IMR-90 (cell line): ENCODE data around the gene RNF144A. TPM values are rescaled to one million over a fixed set of nuclear protein-coding genes. Genes with fewer than 3 reads are reported as not detected.

Source experiments
- ATAC-seq: fragments of 200-7000 bp; cut with Tn5 transposase; 2 replicates; pipeline ENCODE4 v1.9.1; 2020; ENCODE audit warnings: low read depth, mild to moderate bottlenecking, moderate library complexity
- BruUV-seq: library from RNA; stranded (reverse); fragments of 400-500 nt; replicated peaks from 2 replicates; lab custom pipeline; 2021; lab: Mats Ljungman, UMichigan
- CTCF ChIA-PET: fragments of 300-600 bp; formaldehyde crosslinking; extraction: SDS; loops from one replicate; lab custom pipeline; 2021; ENCODE audit warnings: antibody characterized with exemption; lab: Yijun Ruan, JAX
- POLR2A ChIA-PET: fragments of 300-600 bp; sonication (Branson Sonifier 250); formaldehyde crosslinking; loops from one replicate; lab custom pipeline; 2022; ENCODE audit warnings: antibody characterized with exemption; ENCODE audit not compliant: unreplicated experiment; lab: Charles Lee
- DNase-seq: peaks from one replicate; pipeline ENCODE4 v3.0.0; 2013
- H2AFZ ChIP-seq: replicated peaks from 2 replicates; pipeline ENCODE3; 2013; ENCODE audit warnings: low read length, mild to moderate bottlenecking; ENCODE audit not compliant: poor library complexity
- H2AK5ac ChIP-seq: 2 replicates; pipeline ENCODE4 v1.6.1; 2013; ENCODE audit warnings: low read depth, low read length, inconsistent platforms
- H2AK9ac ChIP-seq: replicated peaks from 2 replicates; pipeline ENCODE3; 2013; ENCODE audit warnings: mild to moderate bottlenecking, low read depth, low read length, moderate library complexity; ENCODE audit not compliant: poor library complexity
- H2BK120ac ChIP-seq: 2 replicates; pipeline ENCODE4 v1.6.1; 2013; ENCODE audit warnings: low read depth, low read length, inconsistent platforms
- H2BK15ac ChIP-seq: 3 replicates; pipeline ENCODE4 v1.6.1; 2013; ENCODE audit warnings: low read depth, low read length, inconsistent platforms
- H2BK20ac ChIP-seq: 2 replicates; pipeline ENCODE4 v1.6.1; 2013; ENCODE audit warnings: low read depth, mild to moderate bottlenecking, inconsistent platforms, low read length, moderate library complexity
- H2BK5ac ChIP-seq: 2 replicates; pipeline ENCODE4 v1.6.1; 2013; ENCODE audit warnings: mild to moderate bottlenecking, low read depth, low read length, inconsistent platforms; ENCODE audit not compliant: poor library complexity, severe bottlenecking
- H3K14ac ChIP-seq: replicated peaks from 2 replicates; pipeline ENCODE4 v1.6.1; 2013; ENCODE audit warnings: low read depth, low read length, inconsistent platforms
- H3K18ac ChIP-seq: 2 replicates; pipeline ENCODE4 v1.6.1; 2013; ENCODE audit warnings: low read depth, low read length, control low read depth
- H3K23ac ChIP-seq: 2 replicates; pipeline ENCODE4 v1.6.1; 2013; ENCODE audit warnings: low read depth, low read length, inconsistent platforms
- H3K27ac ChIP-seq: 2 replicates; pipeline ENCODE4 v1.5.1; 2013; ENCODE audit warnings: mild to moderate bottlenecking, control low read depth, low read length; ENCODE audit not compliant: insufficient read depth
- H3K27me3 ChIP-seq: 2 replicates; pipeline ENCODE4 v1.6.1; 2013; ENCODE audit warnings: low read length; ENCODE audit not compliant: control insufficient read depth, insufficient read depth
- H3K36me3 ChIP-seq: 2 replicates; pipeline ENCODE4 v1.6.1; 2013; ENCODE audit warnings: low read length, mixed read lengths; ENCODE audit not compliant: control insufficient read depth, insufficient read depth
- H3K4ac ChIP-seq: 2 replicates; pipeline ENCODE4 v1.6.1; 2013; ENCODE audit warnings: low read depth, low read length, inconsistent platforms
- H3K4me1 ChIP-seq: 2 replicates; pipeline ENCODE4 v1.6.1; 2013; ENCODE audit warnings: low read length, mixed read lengths; ENCODE audit not compliant: control insufficient read depth, insufficient read depth
- H3K4me2 ChIP-seq: 2 replicates; pipeline ENCODE4 v1.6.1; 2013; ENCODE audit warnings: low read depth, mild to moderate bottlenecking, control low read depth, low read length, moderate library complexity
- H3K4me3 ChIP-seq: 2 replicates; pipeline ENCODE4 v1.5.1; 2013; ENCODE audit warnings: low read depth, mild to moderate bottlenecking, control low read depth, low read length, moderate library complexity; ENCODE audit not compliant: insufficient read depth
- H3K56ac ChIP-seq: 2 replicates; pipeline ENCODE4 v1.6.1; 2013; ENCODE audit warnings: low read length, inconsistent platforms; ENCODE audit not compliant: insufficient read depth; ENCODE audit errors: extremely low read depth
- H3K79me1 ChIP-seq, 2 experiments: 2 replicates each; pipeline ENCODE4 v1.6.1; 2013; ENCODE audit warnings: low read length in 2 of 2, inconsistent platforms in 1 of 2, low read depth in 1 of 2
- H3K9ac ChIP-seq: 2 replicates; pipeline ENCODE4 v1.6.1; 2013; ENCODE audit warnings: low read depth, low read length, control low read depth
- H3K9me1 ChIP-seq: 2 replicates; pipeline ENCODE4 v1.6.1; 2013; ENCODE audit warnings: low read length, inconsistent platforms; ENCODE audit not compliant: insufficient read depth
- H3K9me3 ChIP-seq: 2 replicates; pipeline ENCODE4 v1.6.1; 2013; ENCODE audit warnings: low read length; ENCODE audit not compliant: control insufficient read depth, insufficient read depth
- H4K20me1 ChIP-seq: 2 replicates; pipeline ENCODE4 v1.6.1; 2013; ENCODE audit warnings: low read length, inconsistent platforms; ENCODE audit not compliant: insufficient read depth
- H4K5ac ChIP-seq: 2 replicates; pipeline ENCODE4 v1.6.1; 2013; ENCODE audit warnings: mild to moderate bottlenecking, low read depth, low read length, control low read depth
- H4K8ac ChIP-seq, 2 experiments: 2 replicates each; pipeline ENCODE4 v1.6.1; 2013; ENCODE audit warnings: low read depth in 2 of 2, low read length in 2 of 2, control low read depth in 1 of 2, inconsistent platforms in 1 of 2
- H4K91ac ChIP-seq: 2 replicates; pipeline ENCODE4 v1.6.1; 2013; ENCODE audit warnings: low read depth, low read length, inconsistent platforms; ENCODE audit not compliant: insufficient read depth
- BHLHE40 ChIP-seq: fragments of 150-350 bp; IDR thresholded peaks from 2 replicates; pipeline ENCODE4 v1.6.1; 2016; ENCODE audit warnings: mild to moderate bottlenecking, low read depth, low read length
- CEBPB ChIP-seq: IDR thresholded peaks from 2 replicates; pipeline ENCODE4 v1.6.1; 2012; ENCODE audit warnings: low read depth, low read length, improper control_type of control experiment
- CHD1 ChIP-seq: IDR thresholded peaks from 2 replicates; pipeline ENCODE4 v1.6.1; 2012; ENCODE audit warnings: low read depth, low read length, improper control_type of control experiment
- CTCF ChIP-seq: conservative IDR thresholded peaks from 2 replicates; pipeline ENCODE4 v1.5.1; 2012; ENCODE audit warnings: mild to moderate bottlenecking, low read depth, low read length, improper control_type of control experiment
- FOS ChIP-seq: fragments of 150-350 bp; IDR thresholded peaks from 2 replicates; pipeline ENCODE4 v1.6.1; 2016; ENCODE audit warnings: low read depth, low read length
- MAFK ChIP-seq: IDR thresholded peaks from 2 replicates; pipeline ENCODE4 v1.6.1; 2012; ENCODE audit warnings: low read depth, low read length, improper control_type of control experiment
- MAZ ChIP-seq: IDR thresholded peaks from 2 replicates; pipeline ENCODE4 v1.6.1; 2012; ENCODE audit warnings: low read depth, mild to moderate bottlenecking, low read length, improper control_type of control experiment, moderate library complexity, borderline replicate concordance
- MXI1 ChIP-seq: IDR thresholded peaks from 2 replicates; pipeline ENCODE4 v1.6.1; 2012; ENCODE audit warnings: low read depth, mild to moderate bottlenecking, low read length, moderate library complexity, borderline replicate concordance
- NFE2L2 ChIP-seq: fragments of 150-350 bp; IDR thresholded peaks from 2 replicates; pipeline ENCODE4 v1.6.1; 2016; ENCODE audit warnings: low read depth, mild to moderate bottlenecking, low read length
- RCOR1 ChIP-seq: IDR thresholded peaks from 2 replicates; pipeline ENCODE4 v1.6.1; 2012; ENCODE audit warnings: mild to moderate bottlenecking, low read length, improper control_type of control experiment; ENCODE audit not compliant: insufficient replicate concordance
- RFX5 ChIP-seq: IDR thresholded peaks from 2 replicates; pipeline ENCODE4 v1.8.0; 2012; ENCODE audit warnings: low read depth, mild to moderate bottlenecking, low read length, moderate library complexity
- SMC3 ChIP-seq: fragments of 150-350 bp; IDR thresholded peaks from 2 replicates; pipeline ENCODE4 v1.6.1; 2016; ENCODE audit warnings: low read depth, mild to moderate bottlenecking, antibody characterized with exemption, low read length, moderate library complexity
- USF2 ChIP-seq: fragments of 150-350 bp; IDR thresholded peaks from 2 replicates; pipeline ENCODE4 v1.6.1; 2017; ENCODE audit warnings: mild to moderate bottlenecking, antibody characterized with exemption, low read length, low read depth
- WGBS, 2 experiments: methylation state at CpG; one replicate each; pipeline versions ENCODE4 v1.1.5 to v1.1.7; 2013; ENCODE audit warnings: missing lambda C conversion rate in 2 of 2; ENCODE audit not compliant: insufficient read length in 1 of 2; ENCODE audit errors: extremely low coverage in 2 of 2; 5-methylcytosine and 5-hydroxymethylcytosine counted together
- dilution Hi-C: fragments of 300-500 bp; cut with HindIII; formaldehyde crosslinking; loops from one replicate; pipeline ENCODE4 v1.14.3; 2018; ENCODE audit warnings: low sequenced_read_pairs; ENCODE audit not compliant: unreplicated experiment
- in situ Hi-C: fragments of 300-500 bp; cut with MboI; formaldehyde crosslinking; loops from 3 replicates; pipeline ENCODE4 v1.14.3; 2019; ENCODE audit warnings: low sequenced_read_pairs, inconsistent platforms, mixed read lengths
- intact Hi-C: fragments of 100-400 bp; cut with micrococcal nuclease; formaldehyde crosslinking; loops from 2 replicates; pipeline ENCODE4 v1.10.0; 2022
- polyA plus RNA-seq, 3 experiments: library from polyadenylated mRNA; depleted of rRNA; stranded (reverse); fragments of >200 nt; gene quantifications; 2 replicates each; pipeline ENCODE4 v1.2.3, GENCODE V29; 2012; ENCODE audit warnings: low replicate concordance in 1 of 3
- total RNA-seq: library from RNA; depleted of rRNA; stranded (reverse); fragments of >200 nt; gene quantifications from 2 replicates; pipeline ENCODE4 v1.2.3, GENCODE V29; 2012

RNF144A gene
- total and polyA plus RNA-seq, 2 of the 4 experiments (the other 2 are of a cell fraction): 0.18 to 0.26 TPM

DNA sequence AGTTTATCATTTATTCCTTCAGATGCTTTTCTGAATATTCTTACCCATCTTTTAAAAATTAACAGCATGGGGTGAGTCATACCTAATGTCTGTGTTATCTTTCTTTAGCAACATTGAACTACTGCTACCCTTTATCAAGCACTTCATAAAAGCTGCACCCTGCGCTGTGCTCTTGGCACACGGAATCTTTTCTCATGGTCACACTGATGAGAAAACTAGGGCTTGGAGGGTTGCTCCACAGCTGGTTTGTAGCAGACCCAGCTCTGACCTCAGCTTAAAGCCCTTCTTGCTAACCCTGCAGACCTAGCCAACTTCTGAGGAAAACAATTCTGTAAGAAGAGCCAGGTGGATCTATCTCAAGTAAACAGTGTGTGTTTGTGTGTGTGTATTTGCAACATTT lies 106.3 kb downstream of the RNF144A start:
- Histone ChIP-seq H3K14ac (no peak overlapping the region), H2BK5ac (no peak overlapping the region), H3K9me3 (no peaks in the 10 kb centered on the region), H4K20me1 (no peaks in the 10 kb centered on the region), H3K4me3 (no peak overlapping the region), H3K23ac (no peak overlapping the region), H2AFZ (no peak overlapping the region), H2BK20ac (no peak overlapping the region), H4K91ac (no peak overlapping the region), H3K27ac (no peak overlapping the region), H2AK5ac (no peak overlapping the region), H4K8ac (no peak overlapping the region), H3K4me2 (no peak overlapping the region), H3K56ac (no peak overlapping the region), H2BK120ac (no peak overlapping the region), H3K9me1 (no peaks in the 10 kb centered on the region), H3K79me1 (no peaks in the 10 kb centered on the region), H4K5ac (no peak overlapping the region), H3K4ac (no peak overlapping the region), H3K27me3 (no peaks in the 10 kb centered on the region), H3K18ac (no peak overlapping the region), H2AK9ac (no peak overlapping the region), H3K4me1 (no peaks in the 10 kb centered on the region), H3K9ac (no peak overlapping the region), H2BK15ac (no peak overlapping the region), H3K36me3 (no peaks in the 10 kb centered on the region)
- dilution Hi-C loops: no loop called here
- BruUV-seq: no TSS peak
- ATAC-seq (no peak), DNase-seq (no peak)
- in situ Hi-C loops: no loop called here
- ChIA-PET POLR2A (no interaction called here), CTCF (no interaction called here)
- TF ChIP-seq CEBPB (no peak), NFE2L2 (no peak), SMC3 (no peak), FOS (no peak), CHD1 (no peak), RCOR1 (no peak), MXI1 (no peak), MAFK (no peak), BHLHE40 (no peak), CTCF (no peak), MAZ (no peak), RFX5 (no peak), USF2 (no peak)
- intact Hi-C loops: no loop called here
- WGBS, 2 experiments: 30% methylated on average over 2 of the region's 2 CpGs; no CpG with 5 or more reads in 1 of the 2 experiments
